H1 (cell line): ENCODE results near the gene GPR18. TPM values are rescaled to one million over a fixed set of nuclear protein-coding genes. Genes with fewer than 3 reads are reported as not detected.

Experiments used
- CTCF ChIA-PET: fragments of 300-600 bp; sonication (Branson Sonifier 250); formaldehyde crosslinking; loops from one replicate; lab custom pipeline; 2021; ENCODE audit not compliant: partially characterized antibody; lab: Charles Lee
- POLR2A ChIA-PET: fragments of 300-600 bp; sonication (Branson Sonifier 250); formaldehyde crosslinking; loops from one replicate; lab custom pipeline; 2021; ENCODE audit warnings: inconsistent platforms; ENCODE audit not compliant: partially characterized antibody; lab: Charles Lee
- DNase-seq, 2 experiments: peaks; one replicate each; pipeline versions ENCODE4 v3.0.0 to v3.0.0-alpha.2; 2010 to 2022; ENCODE audit warnings: low spot score in 2 of 2, low read depth in 1 of 2, mixed read lengths in 1 of 2
- FAIRE-seq: peaks from 2 replicates; lab custom pipeline; 2011; peaks lifted over from hg19 to GRCh38; lab: Jason Lieb, UNC
- H2AFZ ChIP-seq: 2 replicates; pipeline ENCODE4 v1.8.1; 2012; ENCODE audit warnings: low read length, inconsistent platforms
- H2AK5ac ChIP-seq: 2 replicates; pipeline ENCODE4 v1.6.1; 2013; ENCODE audit warnings: low read depth, low read length
- H2BK120ac ChIP-seq: replicated peaks from 2 replicates; pipeline ENCODE3; 2013; ENCODE audit warnings: low read depth, low read length, inconsistent platforms
- H2BK12ac ChIP-seq: 2 replicates; pipeline ENCODE4 v1.6.1; 2013; ENCODE audit warnings: low read depth, low read length
- H2BK15ac ChIP-seq: 2 replicates; pipeline ENCODE4 v1.6.1; 2013; ENCODE audit warnings: low read length
- H2BK20ac ChIP-seq: 2 replicates; pipeline ENCODE4 v1.6.1; 2013; ENCODE audit warnings: low read length
- H2BK5ac ChIP-seq: 2 replicates; pipeline ENCODE4 v1.6.1; 2013; ENCODE audit warnings: low read depth, low read length
- H3K14ac ChIP-seq: 2 replicates; pipeline ENCODE4 v1.6.1; 2013; ENCODE audit warnings: inconsistent platforms; ENCODE audit not compliant: insufficient read length
- H3K18ac ChIP-seq: 2 replicates; pipeline ENCODE4 v1.6.1; 2013; ENCODE audit warnings: low read length; ENCODE audit errors: extremely low read depth
- H3K23ac ChIP-seq: 2 replicates; pipeline ENCODE4 v1.6.1; 2013; ENCODE audit warnings: inconsistent platforms; ENCODE audit not compliant: insufficient read length
- H3K23me2 ChIP-seq: 2 replicates; pipeline ENCODE4 v1.6.1; 2013; ENCODE audit warnings: low read depth, low read length
- H3K27ac ChIP-seq: 2 replicates; pipeline ENCODE4 v1.6.1; 2011; ENCODE audit warnings: low read depth, low read length, inconsistent platforms
- H3K27me3 ChIP-seq, 4 experiments: replicated peaks in 1 of 4; 1 replicate in 1 of 4; 2 replicates in 3 of 4; pipeline versions ENCODE4 v1.6.1 to v1.8.1; 2011 to 2013; ENCODE audit warnings: low read length in 3 of 4, mild to moderate bottlenecking in 3 of 4, inconsistent platforms in 2 of 4, mixed read lengths in 2 of 4, moderate library complexity in 1 of 4; ENCODE audit not compliant: control insufficient read depth in 3 of 4, insufficient read depth in 3 of 4; ENCODE audit errors: extremely low read depth in 1 of 4
- H3K36me3 ChIP-seq, 4 experiments: 2 replicates each; pipeline versions ENCODE4 v1.6.1 to v1.8.1; 2011 to 2013; ENCODE audit warnings: mild to moderate bottlenecking in 4 of 4, low read length in 3 of 4, moderate library complexity in 2 of 4, control low read depth in 1 of 4, inconsistent platforms in 1 of 4; ENCODE audit not compliant: insufficient read depth in 4 of 4, control insufficient read depth in 2 of 4
- H3K4ac ChIP-seq: replicated peaks from 2 replicates; pipeline ENCODE3; 2013; ENCODE audit warnings: low read length, low read depth, mixed read lengths, inconsistent platforms; ENCODE audit not compliant: insufficient read length
- H3K4me1 ChIP-seq, 4 experiments: replicated peaks in 1 of 4; 1 replicate in 1 of 4; 2 replicates in 3 of 4; pipeline versions ENCODE4 v1.6.1 to v1.8.1; 2011 to 2013; ENCODE audit warnings: low read length in 3 of 4, inconsistent platforms in 2 of 4, mixed read lengths in 1 of 4; ENCODE audit not compliant: insufficient read depth in 4 of 4, control insufficient read depth in 3 of 4
- H3K4me2 ChIP-seq, 2 experiments: 2 replicates each; pipeline versions ENCODE4 v1.6.1 to v1.8.1; 2011 to 2013; ENCODE audit warnings: low read depth in 2 of 2, low read length in 2 of 2, control low read depth in 1 of 2, inconsistent platforms in 1 of 2, mild to moderate bottlenecking in 1 of 2; ENCODE audit not compliant: insufficient read depth in 1 of 2
- H3K4me3 ChIP-seq, 4 experiments: fragments of 200-600, 300-600 bp in 1 of 4; sonication (generic), shearing (Covaris generic), sonication (Bioruptor Twin) in 1 of 4; 2 replicates each; pipeline versions ENCODE4 v1.5.1 to v1.8.1; 2011 to 2016; ENCODE audit warnings: low read length in 4 of 4, low read depth in 3 of 4, control low read depth in 2 of 4, inconsistent platforms in 2 of 4, mild to moderate bottlenecking in 2 of 4, mixed read lengths in 1 of 4, moderate library complexity in 1 of 4; ENCODE audit not compliant: insufficient read depth in 2 of 4; ENCODE audit errors: extremely low read depth in 1 of 4
- H3K56ac ChIP-seq: replicated peaks from 2 replicates; pipeline ENCODE3; 2013; ENCODE audit warnings: low read depth, mild to moderate bottlenecking, mixed read lengths, low read length, inconsistent platforms; ENCODE audit not compliant: insufficient read length
- H3K79me1 ChIP-seq: 2 replicates; pipeline ENCODE4 v1.6.1; 2013; ENCODE audit warnings: low read depth, low read length, control low read depth
- H3K79me2 ChIP-seq, 2 experiments: 2 replicates each; pipeline versions ENCODE4 v1.6.1 to v1.8.1; 2012 to 2013; ENCODE audit warnings: low read length in 2 of 2, mild to moderate bottlenecking in 2 of 2, inconsistent platforms in 1 of 2; ENCODE audit not compliant: insufficient read depth in 2 of 2, control insufficient read depth in 1 of 2
- H3K9ac ChIP-seq, 4 experiments: replicated peaks in 1 of 4; 1 replicate in 1 of 4; 2 replicates in 3 of 4; pipeline versions ENCODE4 v1.6.1 to v1.8.1; 2011 to 2013; ENCODE audit warnings: low read depth in 3 of 4, low read length in 3 of 4, control low read depth in 2 of 4, mild to moderate bottlenecking in 2 of 4, moderate library complexity in 2 of 4, inconsistent platforms in 1 of 4; ENCODE audit errors: extremely low read depth in 1 of 4
- H3K9me3 ChIP-seq, 2 experiments: 2 replicates each; pipeline versions ENCODE4 v1.6.1 to v1.8.1; 2012 to 2013; ENCODE audit warnings: mild to moderate bottlenecking in 2 of 2, moderate library complexity in 2 of 2, control low read depth in 1 of 2, inconsistent platforms in 1 of 2, low read depth in 1 of 2, low read length in 1 of 2, mixed read lengths in 1 of 2; ENCODE audit not compliant: insufficient read depth in 2 of 2
- H4K20me1 ChIP-seq, 2 experiments: replicated peaks in 1 of 2; 2 replicates each; pipeline versions ENCODE3 to v1.8.1; 2011 to 2013; ENCODE audit warnings: inconsistent platforms in 2 of 2, low read length in 2 of 2, mild to moderate bottlenecking in 1 of 2; ENCODE audit not compliant: insufficient read depth in 2 of 2, control insufficient read depth in 1 of 2
- H4K5ac ChIP-seq: 2 replicates; pipeline ENCODE4 v1.6.1; 2013; ENCODE audit warnings: low read length, low read depth, mixed read lengths, inconsistent platforms; ENCODE audit not compliant: insufficient read length
- H4K8ac ChIP-seq: 2 replicates; pipeline ENCODE4 v1.8.0; 2013; ENCODE audit warnings: mild to moderate bottlenecking, moderate library complexity, low read length, inconsistent platforms; ENCODE audit not compliant: insufficient read depth; ENCODE audit errors: extremely low read depth
- H4K91ac ChIP-seq: replicated peaks from 2 replicates; pipeline ENCODE3; 2013; ENCODE audit warnings: low read length, mixed read lengths, inconsistent platforms; ENCODE audit not compliant: insufficient read length
- ASH2L ChIP-seq: fragments of 200-600, 300-600 bp; sonication (generic); IDR thresholded peaks from one replicate; pipeline ENCODE4 v1.7.1; 2017; ENCODE audit warnings: low read length
- ATF2 ChIP-seq: IDR thresholded peaks from 2 replicates; pipeline ENCODE4 v1.6.1; 2012; ENCODE audit warnings: low read length, inconsistent platforms
- BCL11A ChIP-seq, 2 experiments: IDR thresholded peaks; one replicate each; pipeline ENCODE4 v1.6.1; 2011; ENCODE audit warnings: low read depth in 2 of 2, low read length in 2 of 2, mild to moderate bottlenecking in 2 of 2
- CREB1 ChIP-seq: IDR thresholded peaks from 2 replicates; pipeline ENCODE4 v1.6.1; 2012; ENCODE audit warnings: inconsistent platforms
- GTF2F1 ChIP-seq: IDR thresholded peaks from 2 replicates; pipeline ENCODE4 v1.6.1; 2012; ENCODE audit warnings: low read depth, low read length, improper control_type of control experiment, borderline replicate concordance
- JUND ChIP-seq: IDR thresholded peaks from 2 replicates; pipeline ENCODE4 v1.6.1; 2011; ENCODE audit warnings: mild to moderate bottlenecking, improper control_type of control experiment, low read length
- KDM1A ChIP-seq: fragments of 200-600, 300-600 bp; sonication (generic); IDR thresholded peaks from 2 replicates; pipeline ENCODE4 v1.7.1; 2016; ENCODE audit warnings: mild to moderate bottlenecking, low read length, borderline replicate concordance
- MAFK ChIP-seq: IDR thresholded peaks from 2 replicates; pipeline ENCODE4 v1.6.1; 2012; ENCODE audit warnings: low read depth, mild to moderate bottlenecking, improper control_type of control experiment, low read length
- RAD21 ChIP-seq, 2 experiments: IDR thresholded peaks in 1 of 2; conservative IDR thresholded peaks in 1 of 2; 2 replicates each; pipeline ENCODE4 v1.6.1; 2011; ENCODE audit warnings: low read depth in 2 of 2, low read length in 2 of 2, improper control_type of control experiment in 1 of 2, inconsistent platforms in 1 of 2, mild to moderate bottlenecking in 1 of 2, moderate library complexity in 1 of 2
- SIX5 ChIP-seq: IDR thresholded peaks from 2 replicates; pipeline ENCODE4 v1.6.1; 2011; ENCODE audit warnings: mild to moderate bottlenecking, low read depth, low read length
- SP4 ChIP-seq: IDR thresholded peaks from 2 replicates; pipeline ENCODE4 v1.6.1; 2012; ENCODE audit warnings: low read length, inconsistent platforms
- SRF ChIP-seq: IDR thresholded peaks from 2 replicates; pipeline ENCODE4 v1.6.1; 2011; ENCODE audit warnings: mild to moderate bottlenecking, low read depth, low read length, moderate library complexity
- TEAD4 ChIP-seq: IDR thresholded peaks from 2 replicates; pipeline ENCODE4 v1.6.1; 2012; ENCODE audit warnings: low read depth, low read length, inconsistent platforms, mixed read lengths
- WGBS, 2 experiments: shearing (Covaris generic) in 1 of 2; methylation state at CpG; one replicate each; pipeline versions ENCODE4 v1.1.6 to v1.1.7; 2013 to 2015; ENCODE audit warnings: low lambda C conversion rate in 2 of 2, mixed read lengths in 2 of 2, inconsistent platforms in 1 of 2, low coverage in 1 of 2, missing lambda C conversion rate in 1 of 2; ENCODE audit not compliant: insufficient replicate concordance in 2 of 2, insufficient coverage in 1 of 2, insufficient read length in 1 of 2; ENCODE audit errors: extremely low coverage in 1 of 2, missing lambda C conversion rate in 1 of 2; 5-methylcytosine and 5-hydroxymethylcytosine counted together
- polyA plus RNA-seq, 7 experiments: library from polyadenylated mRNA; depleted of rRNA in 3 of 7; stranded (reverse) in 5 of 7; unstranded in 2 of 7; fragments of >200 nt in 5 of 7; fragments of 200-250 nt in 2 of 7; gene quantifications; 1 replicate in 5 of 7; 2 replicates in 1 of 7; 4 replicates in 1 of 7; pipeline versions ENCODE4 v1.2.1 to v1.2.3, GENCODE V29; 2011 to 2013; ENCODE audit warnings: missing spikeins in 2 of 7, mixed read lengths in 2 of 7
- total RNA-seq: library from RNA; stranded (reverse); fragmentation: NEBNext Ultra II Directional; extraction: Animal tissue kit (Norgen Biotek cat#: 25700); gene quantifications from 2 replicates; pipeline ENCODE4 v1.2.1, GENCODE V29; 2021

Gene GPR18
- total and polyA plus RNA-seq, 2 of the 8 experiments (the other 6 are each of a cell fraction or from before 2014, with no cell fraction given), result not detected

GRCh38 chr13:99256283-99256682, 1.9 kb downstream of the GPR18 start:
- H3K9me3 ChIP-seq, result no peaks in the 10 kb centered on the region
- FAIRE-seq (no peak), DNase-seq (no peak)
- H2BK20ac ChIP-seq, result no peak overlapping the region
- no peak overlapping the region for H4K5ac ChIP-seq
- H2AFZ ChIP-seq, result no peak overlapping the region
- H3K23me2 ChIP-seq, result no peaks in the 10 kb centered on the region
- H3K23ac ChIP-seq, result no peak overlapping the region
- H3K79me1 ChIP-seq, result no peaks in the 10 kb centered on the region; the same call in 1 of the 2 replicates
- no peak overlapping the region for H3K56ac ChIP-seq
- H3K4me1 ChIP-seq, result peaks cover 0 to 4% (median 2%) of the 10 kb centered on the region in 4 experiments; a peak in 2 of 7 replicates
- WGBS, 2 experiments, result 92% methylated on average over 2 of the region's 2 CpGs; no CpG with 5 or more reads in 1 of the 2 experiments
- no peaks in the 10 kb centered on the region; a peak in 1 of 4 replicates for H3K79me2 ChIP-seq
- H3K4ac ChIP-seq, result no peak overlapping the region
- no peak overlapping the region for H2BK5ac ChIP-seq
- CTCF ChIA-PET, result interaction anchor here (0.5 to 4.7 kb wide), 5 partner anchors 9 to 80 kb away, joined by 3 to 34 read pairs (median 5); no protein-coding TSS in a partner anchor
- H4K91ac ChIP-seq, result no peak overlapping the region
- H3K14ac ChIP-seq, result no peak overlapping the region
- H2BK15ac ChIP-seq, result no peak overlapping the region
- H3K27ac ChIP-seq, result no peak overlapping the region
- no peak overlapping the region for H2BK120ac ChIP-seq
- H2AK5ac ChIP-seq, result no peak overlapping the region
- no peak overlapping the region for H2BK12ac ChIP-seq
- H3K4me2 ChIP-seq, result no peak overlapping the region
- H4K8ac ChIP-seq, result no peak overlapping the region
- POLR2A ChIA-PET, result interaction anchor here (1.0 to 2.1 kb wide), 3 partner anchors 9 to 57 kb away, joined by 4 to 20 read pairs (median 5); partner anchors contain the start of gene UBAC2
- peaks cover 0 to 4% (median 1%) of the 10 kb centered on the region in 4 experiments; a peak in 1 of 8 replicates for H3K36me3 ChIP-seq
- no peak overlapping the region for H3K18ac ChIP-seq
- peaks cover 0 to 5% of the 10 kb centered on the region in 2 experiments for H4K20me1 ChIP-seq
- no peak overlapping the region for H3K4me3 ChIP-seq
- H3K27me3 ChIP-seq, result no peaks in the 10 kb centered on the region
- no peak overlapping the region for H3K9ac ChIP-seq
- TF ChIP-seq JUND (no peak), TEAD4 (no peak), RAD21 (IDR thresholded peaks at IDR 0.05 in 1 of 2, conservative IDR thresholded peaks at IDR 0.05 in 1 of 2; ENCODE audit: low read depth in 2 of 2, low read length in 2 of 2) (no peak), SP4 (no peak), SIX5 (no peak), BCL11A (IDR thresholded peaks at IDR 0.05; ENCODE audit: low read depth in 2 of 2, low read length in 2 of 2) (no peak), CREB1 (no peak), ATF2 (no peak), GTF2F1 (no peak), MAFK (no peak), KDM1A (no peak), ASH2L (no peak), SRF (no peak)
